OCI-LY7 (cell line): ENCODE data around the gene CALY. TPM values are rescaled to one million over a fixed set of nuclear protein-coding genes. Genes with fewer than 3 reads are reported as not detected.
A peak's percentile ranks its signal among the peaks of the same experiment; 100 is the strongest.

ENCODE experiments used
- BruUV-seq: library from RNA; stranded (reverse); fragments of 400-500 nt; replicated peaks from 2 replicates; lab custom pipeline; 2021; lab: Mats Ljungman, UMichigan
- CTCF ChIA-PET: fragments of 300-600 bp; sonication (Branson Sonifier 250); formaldehyde crosslinking; loops from one replicate; lab custom pipeline; 2022; ENCODE audit warnings: antibody characterized with exemption; ENCODE audit not compliant: unreplicated experiment; lab: Charles Lee
- POLR2A ChIA-PET: fragments of 300-600 bp; sonication (Branson Sonifier 250); formaldehyde crosslinking; loops from one replicate; lab custom pipeline; 2022; ENCODE audit warnings: antibody characterized with exemption; lab: Charles Lee
- DNase-seq: peaks from one replicate; pipeline ENCODE4 v3.0.0-alpha.2; 2015; ENCODE audit warnings: low spot score
- H2AFZ ChIP-seq: fragments of 200-600 bp; sonication (generic), shearing (Covaris generic); 2 replicates; pipeline ENCODE4 v1.6.1; 2014; ENCODE audit warnings: mild to moderate bottlenecking, antibody characterized with exemption, low read length, moderate library complexity
- H3K27ac ChIP-seq: fragments of 200-600 bp; sonication (generic); 2 replicates; pipeline ENCODE4 v1.5.1; 2014; ENCODE audit warnings: mixed run types, low read depth, mild to moderate bottlenecking, moderate library complexity, low read length, inconsistent platforms; ENCODE audit not compliant: poor library complexity, severe bottlenecking
- H3K36me3 ChIP-seq: fragments of 200-600 bp; sonication (generic); 2 replicates; pipeline ENCODE4 v1.6.1; 2014; ENCODE audit warnings: mild to moderate bottlenecking, antibody characterized with exemption, low read length, moderate library complexity, mixed read lengths; ENCODE audit not compliant: insufficient read depth
- H3K4me1 ChIP-seq: fragments of 200-600 bp; sonication (generic); 2 replicates; pipeline ENCODE4 v1.5.1; 2014; ENCODE audit warnings: mild to moderate bottlenecking, low read length; ENCODE audit not compliant: insufficient read depth, poor library complexity, severe bottlenecking
- H3K4me2 ChIP-seq: fragments of 200-600 bp; sonication (generic); 2 replicates; pipeline ENCODE4 v1.6.1; 2014; ENCODE audit warnings: mild to moderate bottlenecking, low read length
- H3K4me3 ChIP-seq: fragments of 200-600 bp; sonication (generic); 2 replicates; pipeline ENCODE4 v1.5.1; 2014; ENCODE audit warnings: mild to moderate bottlenecking, low read depth, low read length; ENCODE audit not compliant: poor library complexity, severe bottlenecking
- H3K79me2 ChIP-seq: fragments of 200-600 bp; sonication (generic); 2 replicates; pipeline ENCODE4 v1.6.1; 2016; ENCODE audit warnings: low read depth, mild to moderate bottlenecking, low read length, moderate library complexity, mixed read lengths; ENCODE audit not compliant: insufficient read depth
- H3K9me2 ChIP-seq: fragments of 200-600 bp; sonication (generic); 2 replicates; pipeline ENCODE4 v1.6.1; 2016; ENCODE audit warnings: mild to moderate bottlenecking, low read length, mixed read lengths; ENCODE audit not compliant: insufficient read depth
- H3K9me3 ChIP-seq: fragments of 200-600 bp; sonication (generic); 2 replicates; pipeline ENCODE4 v1.6.1; 2014; ENCODE audit warnings: mild to moderate bottlenecking, mixed run types, low read length, mixed read lengths
- H4K20me1 ChIP-seq: fragments of 200-600 bp; sonication (generic); 2 replicates; pipeline ENCODE4 v1.6.1; 2014; ENCODE audit warnings: mild to moderate bottlenecking, antibody characterized with exemption, low read length, moderate library complexity, mixed read lengths; ENCODE audit not compliant: insufficient read depth
- CTCF ChIP-seq: fragments of 200-600 bp; sonication (generic); conservative IDR thresholded peaks from 2 replicates; pipeline ENCODE4 v1.5.1; 2014; ENCODE audit warnings: mild to moderate bottlenecking, antibody characterized with exemption, low read length, moderate library complexity, mixed read lengths
- EZH2phosphoT487 ChIP-seq: fragments of 200-600 bp; sonication (generic); IDR thresholded peaks from 2 replicates; pipeline ENCODE4 v1.6.1; 2018; ENCODE audit warnings: low read depth, borderline replicate concordance, mild to moderate bottlenecking, mixed run types, antibody characterized with exemption, low read length, moderate library complexity, mixed read lengths
- intact Hi-C: fragments of 100-400 bp; cut with micrococcal nuclease; formaldehyde crosslinking; loops from one replicate; pipeline ENCODE4 v1.10.0; 2022; ENCODE audit not compliant: unreplicated experiment
- total RNA-seq, 2 experiments: library from RNA; depleted of rRNA in 1 of 2; stranded (reverse); fragments of >200 nt in 1 of 2; shearing (Covaris generic) in 1 of 2; gene quantifications; 2 replicates each; pipeline ENCODE4 v1.2.3, GENCODE V29; 2014 to 2022

The CALY gene
- total RNA-seq, 2 experiments from 2014 or later = not detected

DNA sequence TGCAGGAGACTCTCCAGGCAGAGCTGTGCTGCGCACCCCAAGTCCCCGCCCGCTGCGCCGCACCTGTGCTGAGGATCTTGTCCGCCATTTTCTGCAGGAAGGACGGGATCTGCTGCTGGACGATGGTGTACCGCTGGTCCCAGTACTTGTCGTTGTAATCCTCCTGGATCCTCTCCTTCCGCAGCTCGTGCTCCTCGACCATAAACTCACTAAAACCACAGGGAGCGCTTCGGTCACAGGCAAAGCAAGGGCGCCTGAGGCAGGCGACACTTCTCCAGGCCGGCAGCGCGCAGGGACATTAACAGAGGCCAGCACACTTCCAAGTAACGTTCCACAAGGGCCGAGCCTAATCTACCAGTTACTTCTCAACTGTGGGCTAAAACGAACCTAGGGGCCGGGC is 46.9 kb downstream of the CALY start:
- Histone ChIP-seq H4K20me1 (no peaks in the 10 kb centered on the region), H3K9me3 (no peaks in the 10 kb centered on the region), H3K9me2 (no peaks in the 10 kb centered on the region), H2AFZ (no peak overlapping the region), H3K27ac (no peak overlapping the region), H3K79me2 (no peaks in the 10 kb centered on the region), H3K4me3 (no peak overlapping the region), H3K4me1 (no peaks in the 10 kb centered on the region), H3K4me2 (no peak overlapping the region), H3K36me3 (peaks cover 83% of the 10 kb centered on the region)
- no peak for TF ChIP-seq EZH2phosphoT487
- TF ChIP-seq CTCF = no peak
- POLR2A ChIA-PET = interaction anchor here (0.7 kb wide), 1 partner anchor 206 kb away, joined by 4 read pairs; no protein-coding TSS in a partner anchor
- intact Hi-C loops = no loop called here
- CTCF ChIA-PET = no interaction called here
- no peak for DNase-seq
- BruUV-seq = no TSS peak

DNA sequence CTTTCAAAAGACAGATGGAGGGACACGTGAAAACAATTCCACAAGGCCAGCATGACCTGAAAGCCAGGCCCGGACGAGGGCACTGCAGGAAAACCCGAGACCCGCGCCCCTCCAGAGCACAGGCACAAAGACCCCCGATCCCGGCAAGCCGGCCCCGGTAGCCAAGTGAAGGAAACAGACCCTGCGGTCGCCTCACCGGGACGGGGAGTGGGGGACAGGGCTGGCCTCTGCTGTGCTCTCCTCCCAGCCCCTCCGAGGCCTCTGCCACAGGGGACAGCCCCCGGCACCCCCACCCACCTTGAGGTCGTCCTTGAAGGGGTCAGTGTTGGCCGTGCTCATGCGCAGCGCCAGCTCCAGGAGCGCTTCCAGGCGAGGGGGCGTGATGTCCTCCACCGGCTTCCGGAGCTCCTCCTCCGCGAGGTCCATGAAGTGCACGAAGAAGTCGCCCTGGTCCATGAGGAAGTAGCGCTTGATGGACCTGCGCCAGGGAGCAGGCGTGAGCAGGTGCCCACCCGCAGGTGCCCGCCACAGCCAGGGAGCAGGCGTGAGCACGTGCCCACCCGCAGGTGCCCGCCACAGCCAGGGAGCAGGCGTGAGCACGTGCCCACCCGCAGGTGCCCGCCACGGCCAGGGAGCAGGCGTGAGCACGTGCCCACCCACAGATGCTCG is 48.7 kb downstream of the CALY start:
- POLR2A ChIA-PET = no interaction called here
- TF ChIP-seq CTCF (no peak), EZH2phosphoT487 (no peak)
- Histone ChIP-seq H3K79me2 (no peaks in the 10 kb centered on the region), H3K9me3 (no peaks in the 10 kb centered on the region), H3K36me3 (peaks cover 80% of the 10 kb centered on the region), H3K4me1 (no peaks in the 10 kb centered on the region), H3K27ac (no peak overlapping the region), H2AFZ (no peak overlapping the region), H3K4me2 (no peak overlapping the region), H3K9me2 (no peaks in the 10 kb centered on the region), H3K4me3 (no peak overlapping the region), H4K20me1 (no peaks in the 10 kb centered on the region)
- CTCF ChIA-PET = no interaction called here
- BruUV-seq = no TSS peak
- intact Hi-C loops = no loop called here
- DNase-seq = no peak

- DNase-seq = no peak
- TSS peak; percentile 63 for BruUV-seq
- POLR2A ChIA-PET = no interaction called here
- no peak for TF ChIP-seq CTCF
- no peak for TF ChIP-seq EZH2phosphoT487
- H3K4me2 ChIP-seq = no peak overlapping the region
- no peaks in the 10 kb centered on the region for H3K9me2 ChIP-seq
- H3K79me2 ChIP-seq = no peaks in the 10 kb centered on the region
- intact Hi-C loops = no loop called here
- H3K27ac ChIP-seq = no peak overlapping the region
- peaks cover 77% of the 10 kb centered on the region for H3K36me3 ChIP-seq
- H4K20me1 ChIP-seq = no peaks in the 10 kb centered on the region
- H3K4me3 ChIP-seq = no peak overlapping the region
- no peak overlapping the region for H2AFZ ChIP-seq
- H3K9me3 ChIP-seq = no peaks in the 10 kb centered on the region
- no peaks in the 10 kb centered on the region for H3K4me1 ChIP-seq
- CTCF ChIA-PET = no interaction called here
Measured at GRCh38 chr10:133286366-133286765, 50.3 kb downstream of the CALY start.
